22Rv1 (cell line): ENCODE results near the gene ZNF860.

Experiments used
- CTCF ChIP-seq: fragments of 450-650 bp; IDR thresholded peaks from 2 replicates; pipeline ENCODE4 v1.5.1; 2017; ENCODE audit warnings: mild to moderate bottlenecking
- ZFX ChIP-seq: fragments of 450-650 bp; IDR thresholded peaks from 2 replicates; pipeline ENCODE4 v1.6.1; 2017; ENCODE audit warnings: antibody characterized with exemption, borderline replicate concordance

- TF ChIP-seq CTCF (no peak), ZFX (no peak)
Measured at GRCh38 chr3:31958701-31959152, 22.8 kb upstream of the ZNF860 start.
